Epidermal melanocyte (primary cell): ENCODE data around the gene POLD4.
A peak's percentile ranks its signal among the peaks of the same experiment; 100 is the strongest.
"Not testable (repeated sequence)": the region's sequence is repeated elsewhere in the genome, so short reads cannot be mapped to it uniquely, and the experiment has no call there.

Experiments used
- DNase-seq: peaks from one replicate; pipeline ENCODE4 v3.0.0; 2011; ENCODE audit warnings: low spot score; ENCODE audit not compliant: insufficient read length

Gene POLD4

DNA sequence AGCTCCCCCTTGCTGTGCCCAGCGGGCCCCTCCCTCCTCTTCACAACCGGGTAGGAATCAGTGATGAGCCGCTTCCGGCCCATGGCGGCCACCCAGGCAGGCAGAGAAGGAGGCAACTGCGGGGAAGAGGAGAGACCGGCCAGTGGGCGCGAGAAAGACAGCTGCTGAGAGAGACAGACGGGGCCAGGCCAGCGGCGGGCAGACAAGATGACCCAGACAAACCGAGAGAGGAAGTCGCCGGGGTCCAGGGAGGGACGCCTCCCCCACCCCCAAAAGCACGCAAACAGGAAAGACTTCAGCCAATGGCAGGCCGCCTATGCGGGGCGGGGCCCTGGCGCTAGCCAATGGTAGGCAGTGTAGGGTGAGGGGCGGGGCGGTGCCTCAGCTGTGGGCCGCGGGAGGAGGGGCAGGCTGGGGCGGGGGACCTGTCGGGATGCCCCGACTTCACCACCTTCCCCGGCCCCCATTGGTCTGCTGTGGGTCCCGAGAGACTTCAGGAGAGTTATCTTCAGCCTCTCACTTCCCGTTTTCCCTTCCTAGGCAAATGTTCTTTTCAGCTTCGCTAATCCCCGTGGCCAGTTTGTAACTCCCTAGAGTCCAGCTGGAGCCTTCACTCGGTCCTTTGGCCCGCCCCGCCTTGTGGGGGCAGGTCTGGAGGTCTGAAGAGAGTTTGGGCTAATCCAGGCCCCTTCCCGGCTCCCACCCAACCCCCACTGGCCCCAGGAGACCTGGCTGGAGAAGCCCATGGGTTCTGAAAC lies at the start of gene POLD4:
TSS of gene POLD4 (minus strand) at position 230 of the 758 bp plus-strand sequence. CDS start at position 83, 147 bp downstream.
- peak; percentile 91 for DNase-seq

- DNase-seq, result not testable (repeated sequence)
Measured at GRCh38 chr11:67403085-67403484, 49.7 kb upstream of the POLD4 start.

- not testable (repeated sequence) for DNase-seq
Measured at GRCh38 chr11:67402192-67402839, 49.0 kb upstream of the POLD4 start.

DNA sequence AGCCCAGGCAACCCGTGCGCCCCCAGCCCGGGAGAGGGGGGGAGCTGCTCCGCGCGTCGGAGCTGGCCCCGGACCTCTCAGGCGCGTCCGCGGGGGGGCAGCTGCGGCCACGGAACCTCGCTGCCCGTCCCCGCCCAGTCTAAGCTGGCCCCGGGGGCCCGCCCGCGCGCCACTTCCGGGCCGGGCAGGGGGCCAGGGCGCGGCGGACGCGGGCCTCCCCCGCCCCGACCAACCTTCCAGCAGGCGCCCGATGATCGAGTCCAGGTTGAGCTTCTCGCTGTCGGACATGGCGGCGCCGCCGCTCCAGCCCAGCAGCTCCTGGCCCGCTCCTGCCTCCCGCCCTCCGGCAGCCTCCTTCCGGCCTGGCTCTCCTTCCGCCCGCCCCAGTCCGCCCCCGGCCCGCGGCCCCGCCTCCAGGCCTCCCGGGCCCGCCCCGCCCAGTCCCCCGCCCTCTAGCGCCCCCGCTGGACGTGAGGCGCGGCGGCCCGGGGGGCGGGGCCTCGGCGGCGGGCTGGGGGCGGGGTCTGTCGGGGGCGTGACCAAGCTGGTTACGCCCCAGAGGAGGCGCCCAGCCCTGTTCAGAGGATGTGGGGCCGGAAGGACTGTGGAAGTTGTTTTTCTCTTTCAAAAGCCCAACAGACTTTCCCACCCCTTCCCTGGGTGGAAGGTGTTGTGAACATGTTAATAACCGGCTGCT lies 48.3 kb upstream of the POLD4 start, which contains the start of gene PPP1CA:
TSS of gene PPP1CA (minus strand) at position 364 of the 697 bp plus-strand sequence. CDS start at position 288, 76 bp downstream.
- DNase-seq, result peak; percentile 98

- no peak for DNase-seq
Measured at GRCh38 chr11:67400942-67401494, 47.7 kb upstream of the POLD4 start.

DNA sequence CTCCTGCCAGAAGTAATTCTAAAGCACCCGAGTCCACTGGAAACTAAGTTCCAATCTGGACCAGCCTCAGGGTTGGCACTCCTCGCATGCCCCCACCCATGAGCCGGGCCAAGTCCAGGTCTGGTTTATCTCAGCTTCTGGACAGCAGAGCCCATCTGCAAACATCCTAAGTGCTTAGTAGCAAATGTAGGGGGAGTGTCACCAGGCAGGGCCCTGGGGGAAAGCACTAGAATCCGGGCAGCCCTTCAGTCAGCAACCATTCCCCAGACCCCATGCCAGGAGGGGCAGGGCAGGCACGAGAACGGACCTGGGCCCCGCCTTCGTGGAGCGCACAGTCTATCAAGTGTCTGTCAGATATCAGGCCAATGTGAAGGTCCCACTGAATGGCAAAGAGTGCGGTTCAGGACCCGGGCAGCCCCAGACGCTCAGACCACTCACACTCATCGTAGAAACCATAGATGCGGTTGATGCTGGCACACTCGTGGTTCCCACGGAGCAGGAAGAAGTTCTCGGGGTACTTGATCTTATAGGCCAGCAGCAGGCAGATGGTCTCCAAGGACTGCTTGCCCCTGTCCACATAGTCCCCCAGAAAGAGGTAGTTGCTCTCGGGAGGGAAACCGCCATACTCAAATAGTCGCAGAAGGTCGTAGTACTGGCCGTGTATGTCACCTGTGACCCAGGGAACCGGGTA lies 47.0 kb upstream of the POLD4 start:
- DNase-seq, result no peak

- no peak for DNase-seq
Measured at GRCh38 chr11:67398661-67399563, 45.6 kb upstream of the POLD4 start.

DNA sequence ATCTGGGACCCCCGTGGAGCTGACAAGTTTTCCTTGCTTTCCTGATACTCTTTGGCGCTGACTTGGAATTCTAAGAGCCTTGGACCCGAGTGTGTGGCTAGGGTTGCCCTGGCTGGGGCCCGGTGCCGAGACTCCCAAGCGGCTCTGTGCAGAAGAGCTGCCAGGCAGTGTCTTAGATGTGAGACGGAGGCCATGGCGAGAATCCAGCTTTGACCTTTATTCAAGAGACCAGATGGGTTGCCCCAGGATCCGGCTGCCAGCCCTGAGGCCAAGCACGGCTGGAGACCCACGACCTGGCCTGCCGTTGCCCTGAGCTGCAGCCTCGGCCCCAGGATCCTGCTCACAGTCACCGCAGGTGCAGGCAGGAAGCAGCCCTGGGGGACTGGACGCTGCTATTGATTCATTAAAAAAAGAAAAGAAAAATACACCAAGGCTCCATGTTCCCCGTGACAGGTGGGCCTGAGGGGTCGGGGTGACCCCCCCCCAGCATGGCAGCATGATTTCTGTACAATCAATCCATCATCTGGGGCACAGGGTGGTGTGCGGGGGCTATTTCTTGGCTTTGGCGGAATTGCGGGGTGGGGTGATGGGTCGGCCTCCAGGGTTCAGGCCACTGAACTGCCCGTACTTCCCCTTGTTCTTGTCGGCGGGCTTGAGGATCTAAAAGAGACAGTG lies 44.8 kb upstream of the POLD4 start:
- DNase-seq, result no peak

- no peak for DNase-seq
Measured at GRCh38 chr11:67397536-67397935, 44.2 kb upstream of the POLD4 start.

- no peak for DNase-seq
Measured at GRCh38 chr11:67396587-67397389, 43.4 kb upstream of the POLD4 start.

- DNase-seq, result no peak
Measured at GRCh38 chr11:67396259-67396581, 42.9 kb upstream of the POLD4 start.

DNA sequence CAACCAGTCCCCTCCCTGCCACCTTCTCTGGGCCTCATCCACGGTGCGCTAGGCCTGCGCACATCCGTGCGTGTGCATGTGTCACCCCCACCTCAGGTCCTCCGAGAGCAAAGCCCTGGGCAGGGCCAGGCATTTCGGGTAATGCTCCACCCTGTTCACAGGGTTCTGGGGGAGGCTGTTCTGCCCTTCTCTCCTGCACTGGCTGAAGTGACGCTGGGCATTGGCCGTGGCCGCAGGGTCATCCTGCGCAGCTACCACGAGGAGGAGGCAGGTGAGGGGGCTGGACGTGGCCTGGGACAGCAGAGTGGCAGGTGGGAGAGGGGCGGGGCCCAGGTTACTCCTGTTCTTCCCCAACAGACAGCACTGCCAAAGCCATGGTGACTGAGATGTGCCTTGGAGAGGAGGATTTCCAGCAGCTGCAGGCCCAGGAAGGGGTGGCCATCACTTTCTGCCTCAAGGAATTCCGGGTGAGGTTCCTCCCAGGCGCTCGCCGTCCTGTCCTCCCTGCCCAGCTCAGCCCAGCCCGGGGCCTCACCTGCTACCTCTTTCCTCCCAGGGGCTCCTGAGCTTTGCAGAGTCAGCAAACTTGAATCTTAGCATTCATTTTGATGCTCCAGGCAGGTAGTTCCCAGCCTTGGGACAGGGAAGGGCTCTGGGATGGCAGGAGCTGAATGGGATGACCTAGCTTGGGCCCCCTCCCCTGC lies 42.4 kb upstream of the POLD4 start:
- no peak for DNase-seq

GRCh38 chr11:67393990-67394389 lies 40.6 kb upstream of the POLD4 start:
- no peak for DNase-seq

GRCh38 chr11:67393437-67393836 lies 40.1 kb upstream of the POLD4 start:
- no peak for DNase-seq

DNA sequence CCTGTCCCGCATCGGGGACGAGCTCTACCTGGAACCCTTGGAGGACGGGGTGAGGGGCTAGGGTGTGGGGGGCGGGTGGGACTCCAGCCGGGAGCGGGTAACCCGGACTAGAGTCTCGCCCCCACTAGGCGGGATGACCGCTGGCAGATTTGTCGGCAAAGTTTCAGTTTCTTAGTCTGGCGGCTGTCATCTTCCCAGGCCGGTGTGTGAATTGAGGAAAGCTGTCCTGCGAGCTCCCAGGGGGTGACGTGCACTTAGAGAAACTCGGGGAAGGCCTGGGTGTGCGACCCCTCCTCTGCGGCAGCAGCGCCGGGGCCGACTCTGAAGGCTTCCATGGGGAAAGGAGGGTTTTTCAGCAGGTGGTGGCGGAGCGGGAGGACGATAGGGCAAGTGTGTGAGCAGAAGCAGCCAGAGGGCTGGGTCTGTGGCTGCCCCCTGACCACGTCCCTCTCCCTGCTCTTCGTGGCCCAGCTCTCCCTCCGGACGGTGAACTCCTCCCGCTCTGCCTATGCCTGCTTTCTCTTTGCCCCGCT lies 38.9 kb upstream of the POLD4 start:
- no peak for DNase-seq

GRCh38 chr11:67391304-67392182 lies 38.2 kb upstream of the POLD4 start, which contains the start of gene RAD9A:
Gene RAD9A (plus strand): TSS chr11:67391986. CDS start chr11:67392045, 59 bp downstream.
- DNase-seq, result peak; percentile 99

DNA sequence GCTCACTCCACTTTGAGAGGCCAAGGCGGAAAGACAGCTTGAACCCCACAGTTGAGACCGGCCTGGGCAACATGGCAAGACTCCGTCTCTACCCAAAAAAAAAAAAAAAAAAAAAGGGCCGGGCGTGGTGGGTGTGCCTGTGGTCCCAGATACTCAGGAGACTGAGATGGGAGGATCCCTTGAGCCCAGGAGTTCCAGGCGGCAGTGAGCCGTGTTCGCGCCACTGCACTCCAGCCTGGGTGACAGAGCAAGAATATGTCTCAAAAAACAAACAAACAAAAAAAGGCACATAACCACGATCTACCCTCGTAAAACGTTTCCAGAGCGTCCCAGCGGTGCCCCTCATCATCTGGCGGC lies 37.6 kb upstream of the POLD4 start:
- DNase-seq, result no peak
